Subcutaneous preadipocyte (primary cell): Measurements from ENCODE around the gene FBXO46. TPM values are rescaled to one million over a fixed set of nuclear protein-coding genes. Genes with fewer than 3 reads are reported as not detected.

Experiments used
- small RNA-seq: library from RNA; depleted of rRNA; stranded (forward); fragments of <200 nt; gene quantifications from one replicate; pipeline ENCODE3, GENCODE V24; 2012
- total RNA-seq: library from RNA; depleted of rRNA; stranded (reverse); fragments of >200 nt; gene quantifications from 2 replicates; pipeline ENCODE4 v1.2.3, GENCODE V29; 2012

The FBXO46 gene, protein sequence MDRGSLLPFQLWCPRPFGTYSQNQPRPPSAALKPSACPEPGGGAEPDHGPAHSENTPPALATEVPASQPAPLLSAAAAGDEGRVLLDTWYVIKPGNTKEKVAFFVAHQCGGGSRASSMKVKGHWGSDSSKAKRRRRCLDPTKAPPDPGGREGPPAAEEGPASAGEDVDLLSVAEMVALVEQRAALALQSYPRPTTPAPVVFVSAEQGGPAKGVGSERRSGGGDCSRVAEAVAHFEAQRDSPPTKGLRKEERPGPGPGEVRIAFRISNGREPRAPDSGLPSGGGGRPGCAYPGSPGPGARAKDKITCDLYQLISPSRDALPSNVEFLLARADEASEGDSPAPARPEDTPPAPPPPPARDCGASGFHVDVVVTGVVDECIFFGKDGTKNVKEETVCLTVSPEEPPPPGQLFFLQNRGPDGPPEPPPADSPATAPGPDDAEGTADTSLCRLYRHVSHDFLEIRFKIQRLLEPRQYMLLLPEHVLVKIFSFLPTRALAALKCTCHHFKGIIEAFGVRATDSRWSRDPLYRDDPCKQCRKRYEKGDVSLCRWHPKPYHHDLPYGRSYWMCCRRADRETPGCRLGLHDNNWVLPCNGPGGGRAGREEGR
- 7.7 and 14.7 TPM in 2 replicates for total RNA-seq

GRCh38 chr19:45730368-45731288 lies at the start of gene FBXO46:
Gene FBXO46, minus strand, starts transcription at chr19:45730896. Its CDS starts 17,401 bp downstream, at chr19:45713495.

GRCh38 chr19:45768984-45769782 lies 38.5 kb upstream of the FBXO46 start, which contains the start of gene SIX5:
Gene SIX5, minus strand, starts transcription at chr19:45769252. Its CDS starts 408 bp downstream, at chr19:45768844.

GRCh38 chr19:45733160-45733810 lies 2.6 kb upstream of the FBXO46 start, which contains the start of gene MEIOSIN:
Gene MEIOSIN, plus strand, starts transcription at chr19:45733439. Its CDS starts 1,938 bp downstream, at chr19:45735377.

GRCh38 chr19:45692187-45693105 lies 38.2 kb downstream of the FBXO46 start, which contains the start of gene QPCTL:
Gene QPCTL, plus strand, starts transcription at chr19:45692666. Its CDS starts 38 bp downstream, at chr19:45692704.

DNA sequence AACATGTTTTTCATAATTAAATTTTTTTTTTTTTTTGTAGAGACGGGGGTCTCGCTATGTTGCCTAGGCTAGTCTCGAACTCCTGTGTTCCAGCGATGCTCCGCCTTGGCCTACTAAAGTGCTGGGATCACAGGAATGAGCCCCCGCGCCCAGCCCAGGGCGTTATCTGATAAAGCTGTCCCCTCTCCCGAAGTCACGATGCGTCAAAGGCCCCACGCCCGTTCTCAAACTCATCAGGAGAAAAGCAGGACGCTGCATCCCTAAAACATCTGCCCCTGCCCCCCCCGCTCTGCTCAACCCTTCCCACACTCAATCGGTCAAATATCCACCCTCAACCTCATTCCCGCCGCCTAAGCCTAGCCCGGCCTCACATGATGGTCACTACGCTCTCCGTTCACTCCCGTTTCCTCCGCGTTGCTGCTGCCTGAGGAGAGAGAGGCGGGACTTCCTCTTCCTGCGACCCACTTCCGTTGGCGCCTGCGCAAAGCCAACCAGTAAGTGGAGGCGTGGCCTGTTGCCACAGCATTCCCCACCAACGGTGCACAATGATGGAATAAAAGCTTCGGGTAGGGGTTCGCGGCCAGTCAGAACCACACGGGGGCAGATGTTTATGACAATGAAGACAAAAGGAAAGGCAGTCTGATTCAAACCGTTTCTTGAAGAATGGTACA lies 39.0 kb downstream of the FBXO46 start, which contains the start of gene SNRPD2:
Gene SNRPD2 (minus strand): TSS at position 438 of the 671 bp plus-strand sequence. CDS start 65 bp downstream, at position 373.

DNA sequence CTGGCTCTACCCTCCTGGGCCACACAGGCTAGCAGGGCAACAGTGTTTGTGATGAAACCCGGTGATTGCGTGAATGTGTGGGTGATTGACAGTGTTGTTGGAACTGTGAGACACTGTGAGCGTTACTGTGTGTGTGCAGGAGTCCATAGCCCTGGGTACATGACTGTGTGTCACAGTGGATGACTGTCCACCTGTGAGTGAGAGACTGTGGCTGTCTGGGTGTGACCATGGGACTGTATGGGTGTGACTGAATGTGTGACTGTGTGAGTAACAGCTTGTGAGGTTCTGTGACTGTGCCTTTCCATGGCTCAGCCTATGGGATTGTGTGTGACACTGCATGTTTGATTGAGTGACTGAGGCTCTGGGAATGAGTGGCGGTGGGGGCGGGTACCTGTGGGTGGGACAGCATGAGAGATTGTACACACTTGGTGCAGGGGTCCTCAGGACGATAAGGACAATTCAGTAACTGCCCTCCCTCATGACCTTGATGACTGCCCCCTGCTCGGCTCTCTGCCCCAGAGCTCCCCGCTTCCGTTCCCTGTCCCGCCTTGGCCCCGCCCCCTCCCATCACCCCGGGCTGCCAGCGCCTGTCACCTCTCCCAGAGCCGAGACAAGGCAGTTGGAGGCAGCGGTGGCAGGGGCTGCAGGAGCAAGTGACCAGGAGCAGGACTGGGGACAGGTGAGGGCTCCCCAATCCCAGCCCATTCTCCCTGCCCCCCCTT lies 62.9 kb downstream of the FBXO46 start, which contains the start of gene GIPR:
Gene GIPR (plus strand): TSS at position 602 of the 722 bp plus-strand sequence. CDS start 1,300 bp downstream, outside the sequence.

Small RNA genes within 50 kb of the gene (small RNA-seq; reads per million reads assigned to genes)
- gene MIR642A = not detected

Other genes starting within 250 kb of the FBXO46 start
- 3.3 and 3.7 TPM in 2 replicates for gene RTN2, start 233.8 kb downstream of the FBXO46 start, total RNA-seq
- gene PPM1N, start 232.5 kb downstream of the FBXO46 start, total RNA-seq = 1.5 and 2.5 TPM in 2 replicates
- gene VASP, start 223.4 kb downstream of the FBXO46 start, total RNA-seq = 39.7 and 79.2 TPM in 2 replicates
- 5.5 and 7.8 TPM in 2 replicates for gene OPA3, start 146.1 kb downstream of the FBXO46 start, total RNA-seq
- gene GPR4, start 128.7 kb downstream of the FBXO46 start, total RNA-seq = under 0.01 TPM in 1 of 2 replicates, not detected in the other
- gene EML2, start 91.5 kb downstream of the FBXO46 start, total RNA-seq = 12.5 and 25.2 TPM in 2 replicates
- not detected in 2 replicates for gene GIPR, start 62.7 kb downstream of the FBXO46 start, total RNA-seq
- gene SNRPD2, start 38.9 kb downstream of the FBXO46 start, total RNA-seq = 200 and 333 TPM in 2 replicates
- gene QPCTL, start 38.2 kb downstream of the FBXO46 start, total RNA-seq = 20.9 and 28.3 TPM in 2 replicates
- not detected in 2 replicates for gene MEIOSIN, start 2.5 kb upstream of the FBXO46 start, total RNA-seq
- gene SIX5, start 38.4 kb upstream of the FBXO46 start, total RNA-seq = 6.6 and 7.8 TPM in 2 replicates
- gene DMPK, start 51.6 kb upstream of the FBXO46 start, total RNA-seq = 13.7 and 22.4 TPM in 2 replicates
- gene DMWD, start 61.9 kb upstream of the FBXO46 start, total RNA-seq = 36.0 and 51.0 TPM in 2 replicates
- under 0.01 and 0.39 TPM in 2 replicates for gene RSPH6A, start 84.4 kb upstream of the FBXO46 start, total RNA-seq
- gene SYMPK, start 132.3 kb upstream of the FBXO46 start, total RNA-seq = 41.2 and 55.5 TPM in 2 replicates
- gene FOXA3, start 133.4 kb upstream of the FBXO46 start, total RNA-seq = not detected in 2 replicates
- gene IRF2BP1, start 155.2 kb upstream of the FBXO46 start, total RNA-seq = 18.0 and 21.7 TPM in 2 replicates
- gene MYPOP, start 171.7 kb upstream of the FBXO46 start, total RNA-seq = 1.5 and 2.5 TPM in 2 replicates
- gene NANOS2, start 183.9 kb upstream of the FBXO46 start, total RNA-seq = not detected in 2 replicates
- 0.39 TPM in 1 of 2 replicates, not detected in the other for gene NOVA2, start 243.0 kb upstream of the FBXO46 start, total RNA-seq